GM21447 (cell line): ENCODE data around the gene LSM10.

Experiments used
- ATAC-seq: cut with Tn5 transposase; IDR thresholded peaks from one replicate; pipeline ENCODE4 v1.9.1; 2021; ENCODE audit not compliant: unreplicated experiment

Gene LSM10

GRCh38 chr1:36411674-36412648 lies 14.3 kb upstream of the LSM10 start:
- ATAC-seq: no peak

- no peak for ATAC-seq
Measured at GRCh38 chr1:36408479-36408878, 10.8 kb upstream of the LSM10 start.

GRCh38 chr1:36406440-36406839 lies 8.7 kb upstream of the LSM10 start:
- no peak for ATAC-seq

- no peak for ATAC-seq
Measured at GRCh38 chr1:36402504-36402890, 4.8 kb upstream of the LSM10 start.

GRCh38 chr1:36401602-36402503 lies 4.1 kb upstream of the LSM10 start:
- ATAC-seq: no peak

- ATAC-seq: no peak
Measured at GRCh38 chr1:36400825-36401601, 3.3 kb upstream of the LSM10 start.

- no peak for ATAC-seq
Measured at GRCh38 chr1:36400514-36400824, 2.8 kb upstream of the LSM10 start.

GRCh38 chr1:36398370-36398977 lies 766 bp upstream of the LSM10 start:
- no peak for ATAC-seq

- ATAC-seq: no peak
Measured at GRCh38 chr1:36397083-36397377, 678 bp downstream of the LSM10 start.

GRCh38 chr1:36396359-36396758 lies 1.3 kb downstream of the LSM10 start:
- ATAC-seq: no peak

- no peak for ATAC-seq
Measured at GRCh38 chr1:36393686-36394085, 4.0 kb downstream of the LSM10 start.

- ATAC-seq: no peak
Measured at GRCh38 chr1:36392836-36393235, 4.9 kb downstream of the LSM10 start.

- no peak for ATAC-seq
Measured at GRCh38 chr1:36391271-36391670, 6.4 kb downstream of the LSM10 start.

GRCh38 chr1:36390411-36390810 lies 7.3 kb downstream of the LSM10 start:
- no peak for ATAC-seq

GRCh38 chr1:36389999-36390398 lies 7.7 kb downstream of the LSM10 start:
- no peak for ATAC-seq

GRCh38 chr1:36389261-36389660 lies 8.4 kb downstream of the LSM10 start:
- ATAC-seq: no peak

- no peak for ATAC-seq
Measured at GRCh38 chr1:36387141-36387949, 10.4 kb downstream of the LSM10 start.

GRCh38 chr1:36386265-36387140 lies 11.2 kb downstream of the LSM10 start:
- peak; percentile 54 for ATAC-seq
